ENCODE measurements around the gene GPRASP3.

The GPRASP3 gene

DNA sequence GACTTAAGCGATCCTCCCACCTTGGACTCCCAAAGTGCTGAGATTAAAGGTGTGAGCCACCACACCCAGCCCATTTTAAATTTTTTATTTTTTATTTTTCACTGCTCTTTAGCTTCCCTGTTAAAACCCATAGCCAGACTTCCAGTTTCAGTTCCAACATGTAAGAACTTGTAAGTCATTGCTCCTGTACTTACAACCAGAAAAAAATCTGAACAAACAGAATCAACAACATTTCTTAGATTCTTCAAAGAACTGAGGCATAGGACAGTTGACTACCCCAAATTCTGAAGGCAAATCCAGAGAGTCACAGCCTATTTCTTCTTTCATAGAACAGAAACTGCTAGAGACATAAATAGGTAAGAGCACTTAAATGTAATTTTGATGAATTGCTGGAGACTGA, 8.1 kb downstream of the GPRASP3 start:
- no peaks in the 10 kb centered on the region for H3K79me2 ChIP-seq (ENCODE audit: control insufficient read depth, low read length)
- H3K9me3 ChIP-seq (ENCODE audit: control insufficient read depth, insufficient read depth, low read length) = no peaks in the 10 kb centered on the region
- H3K9me2 ChIP-seq (replicated peaks; ENCODE audit: control insufficient read depth, low read length) = no peaks in the 10 kb centered on the region
- H3K27me3 ChIP-seq (ENCODE audit: control insufficient read depth, low read length) = no peaks in the 10 kb centered on the region
- H3K4me2 ChIP-seq (ENCODE audit: low read length) = no peak overlapping the region
- H3K36me3 ChIP-seq (ENCODE audit: control insufficient read depth, low read length) = no peaks in the 10 kb centered on the region
- H3K4me1 ChIP-seq (ENCODE audit: control insufficient read depth, low read length) = no peaks in the 10 kb centered on the region
- no peaks in the 10 kb centered on the region for H4K20me1 ChIP-seq (ENCODE audit: control insufficient read depth, insufficient read depth, low read depth, low read length)
- no peak overlapping the region for H3K27ac ChIP-seq (ENCODE audit: low read depth, low read length)
- TF ChIP-seq, protein P1, sequence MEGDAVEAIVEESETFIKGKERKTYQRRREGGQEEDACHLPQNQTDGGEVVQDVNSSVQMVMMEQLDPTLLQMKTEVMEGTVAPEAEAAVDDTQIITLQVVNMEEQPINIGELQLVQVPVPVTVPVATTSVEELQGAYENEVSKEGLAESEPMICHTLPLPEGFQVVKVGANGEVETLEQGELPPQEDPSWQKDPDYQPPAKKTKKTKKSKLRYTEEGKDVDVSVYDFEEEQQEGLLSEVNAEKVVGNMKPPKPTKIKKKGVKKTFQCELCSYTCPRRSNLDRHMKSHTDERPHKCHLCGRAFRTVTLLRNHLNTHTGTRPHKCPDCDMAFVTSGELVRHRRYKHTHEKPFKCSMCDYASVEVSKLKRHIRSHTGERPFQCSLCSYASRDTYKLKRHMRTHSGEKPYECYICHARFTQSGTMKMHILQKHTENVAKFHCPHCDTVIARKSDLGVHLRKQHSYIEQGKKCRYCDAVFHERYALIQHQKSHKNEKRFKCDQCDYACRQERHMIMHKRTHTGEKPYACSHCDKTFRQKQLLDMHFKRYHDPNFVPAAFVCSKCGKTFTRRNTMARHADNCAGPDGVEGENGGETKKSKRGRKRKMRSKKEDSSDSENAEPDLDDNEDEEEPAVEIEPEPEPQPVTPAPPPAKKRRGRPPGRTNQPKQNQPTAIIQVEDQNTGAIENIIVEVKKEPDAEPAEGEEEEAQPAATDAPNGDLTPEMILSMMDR (IDR thresholded peaks at IDR 0.05; ENCODE audit: low read depth, low read length, poor library complexity, severe bottlenecking) = no peak
- no peak for TF ChIP-seq EZH2phosphoT487 (IDR thresholded peaks at IDR 0.05; ENCODE audit: borderline replicate concordance, low read length)
- no peaks in the 10 kb centered on the region for H3F3A ChIP-seq (ENCODE audit: control insufficient read depth, insufficient read depth)
- H3K4me3 ChIP-seq (ENCODE audit: low read length) = no peak overlapping the region

DNA sequence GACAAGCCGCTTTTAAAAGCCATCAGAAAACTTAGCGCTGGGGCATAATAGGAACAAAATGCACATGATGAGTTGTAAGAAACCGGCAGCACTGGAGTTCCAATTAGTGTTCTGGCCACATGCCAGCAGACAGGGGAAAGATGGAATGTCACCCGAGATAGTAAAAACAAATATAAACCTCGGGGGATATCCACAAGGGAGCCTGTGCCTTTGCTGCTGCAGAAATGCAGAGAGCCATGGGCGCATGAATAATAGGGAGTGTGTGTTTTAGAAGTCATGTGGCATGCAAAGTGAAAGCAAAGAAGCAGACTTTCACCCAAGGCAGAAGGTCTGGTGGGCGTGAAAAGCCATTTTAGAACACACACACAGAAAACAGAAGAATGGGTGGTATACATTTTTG, 19.1 kb downstream of the GPRASP3 start:
- Histone ChIP-seq H4K20me1 (ENCODE audit: control insufficient read depth, insufficient read depth, low read depth, low read length) (no peaks in the 10 kb centered on the region), H3F3A (ENCODE audit: control insufficient read depth, insufficient read depth) (no peaks in the 10 kb centered on the region), H3K4me1 (ENCODE audit: control insufficient read depth, low read length) (no peaks in the 10 kb centered on the region), H3K79me2 (ENCODE audit: control insufficient read depth, low read length) (no peaks in the 10 kb centered on the region), H3K27me3 (ENCODE audit: control insufficient read depth, low read length) (no peaks in the 10 kb centered on the region), H3K4me2 (ENCODE audit: low read length) (no peak overlapping the region), H3K4me3 (ENCODE audit: low read length) (no peak overlapping the region), H3K27ac (ENCODE audit: low read depth, low read length) (no peak overlapping the region), H3K9me3 (ENCODE audit: control insufficient read depth, insufficient read depth, low read length) (no peaks in the 10 kb centered on the region), H3K9me2 (replicated peaks; ENCODE audit: control insufficient read depth, low read length) (no peaks in the 10 kb centered on the region), H3K36me3 (ENCODE audit: control insufficient read depth, low read length) (no peaks in the 10 kb centered on the region)
- TF ChIP-seq EZH2phosphoT487 (IDR thresholded peaks at IDR 0.05; ENCODE audit: borderline replicate concordance, low read length) = no peak
- TF ChIP-seq, protein P1 (IDR thresholded peaks at IDR 0.05; ENCODE audit: low read depth, low read length, poor library complexity, severe bottlenecking) = no peak

DNA sequence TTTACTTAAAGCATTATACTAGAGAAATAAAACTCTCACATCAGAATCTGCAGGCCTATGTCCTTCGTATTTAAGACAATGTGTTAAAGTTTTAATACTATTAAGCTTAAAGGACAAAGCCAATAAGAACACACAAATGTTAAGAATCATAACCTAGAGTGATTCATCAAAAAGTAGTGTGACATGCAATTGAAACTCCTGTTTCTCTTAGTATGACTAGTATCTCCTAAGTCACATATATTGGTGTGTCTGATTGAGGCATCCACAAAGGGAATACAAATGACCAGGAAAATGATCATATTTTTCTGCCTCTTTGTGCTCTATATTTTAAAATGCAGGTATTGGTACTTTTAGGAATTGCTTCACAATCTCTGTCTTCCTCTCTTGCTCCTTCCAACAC, 23.8 kb downstream of the GPRASP3 start:
- H3F3A ChIP-seq (ENCODE audit: control insufficient read depth, insufficient read depth) = no peaks in the 10 kb centered on the region
- H3K27me3 ChIP-seq (ENCODE audit: control insufficient read depth, low read length) = no peaks in the 10 kb centered on the region
- no peak overlapping the region for H3K27ac ChIP-seq (ENCODE audit: low read depth, low read length)
- H3K79me2 ChIP-seq (ENCODE audit: control insufficient read depth, low read length) = no peaks in the 10 kb centered on the region
- H4K20me1 ChIP-seq (ENCODE audit: control insufficient read depth, insufficient read depth, low read depth, low read length) = no peaks in the 10 kb centered on the region
- TF ChIP-seq, protein P1 (IDR thresholded peaks at IDR 0.05; ENCODE audit: low read depth, low read length, poor library complexity, severe bottlenecking) = no peak
- TF ChIP-seq EZH2phosphoT487 (IDR thresholded peaks at IDR 0.05; ENCODE audit: borderline replicate concordance, low read length) = no peak
- H3K4me2 ChIP-seq (ENCODE audit: low read length) = no peak overlapping the region
- H3K36me3 ChIP-seq (ENCODE audit: control insufficient read depth, low read length) = no peaks in the 10 kb centered on the region
- H3K4me1 ChIP-seq (ENCODE audit: control insufficient read depth, low read length) = no peaks in the 10 kb centered on the region
- H3K9me2 ChIP-seq (replicated peaks; ENCODE audit: control insufficient read depth, low read length) = no peaks in the 10 kb centered on the region
- H3K9me3 ChIP-seq (ENCODE audit: control insufficient read depth, insufficient read depth, low read length) = no peaks in the 10 kb centered on the region
- H3K4me3 ChIP-seq (ENCODE audit: low read length) = no peak overlapping the region

DNA sequence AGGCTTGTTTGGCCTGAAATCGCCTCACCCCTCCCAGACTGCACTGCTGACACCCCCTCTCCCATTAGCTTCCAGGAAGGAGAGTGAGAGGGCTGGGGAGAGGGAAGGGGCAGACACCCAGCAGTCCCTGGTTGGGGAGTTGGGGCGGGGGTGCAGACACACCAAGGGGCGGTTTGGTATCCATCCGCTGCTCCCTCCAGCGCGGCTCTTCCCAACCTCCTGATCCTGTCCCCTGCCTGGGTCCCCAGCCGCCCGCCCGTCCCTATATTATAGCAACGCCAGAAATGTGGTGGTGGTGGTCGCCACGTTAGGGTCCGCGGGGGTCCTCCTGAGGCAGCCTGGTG, 24.9 kb downstream of the GPRASP3 start:
- H3F3A ChIP-seq (ENCODE audit: control insufficient read depth, insufficient read depth) = no peaks in the 10 kb centered on the region
- no peaks in the 10 kb centered on the region for H3K36me3 ChIP-seq (ENCODE audit: control insufficient read depth, low read length)
- no peaks in the 10 kb centered on the region for H4K20me1 ChIP-seq (ENCODE audit: control insufficient read depth, insufficient read depth, low read depth, low read length)
- no peak overlapping the region for H3K4me2 ChIP-seq (ENCODE audit: low read length)
- H3K4me1 ChIP-seq (ENCODE audit: control insufficient read depth, low read length) = no peaks in the 10 kb centered on the region
- no peaks in the 10 kb centered on the region for H3K79me2 ChIP-seq (ENCODE audit: control insufficient read depth, low read length)
- TF ChIP-seq EZH2phosphoT487 (IDR thresholded peaks at IDR 0.05; ENCODE audit: borderline replicate concordance, low read length) = no peak
- TF ChIP-seq, protein P1 (IDR thresholded peaks at IDR 0.05; ENCODE audit: low read depth, low read length, poor library complexity, severe bottlenecking) = no peak
- H3K9me2 ChIP-seq (replicated peaks; ENCODE audit: control insufficient read depth, low read length) = no peaks in the 10 kb centered on the region
- H3K27me3 ChIP-seq (ENCODE audit: control insufficient read depth, low read length) = no peaks in the 10 kb centered on the region
- no peak overlapping the region for H3K4me3 ChIP-seq (ENCODE audit: low read length)
- H3K9me3 ChIP-seq (ENCODE audit: control insufficient read depth, insufficient read depth, low read length) = no peaks in the 10 kb centered on the region
- H3K27ac ChIP-seq (ENCODE audit: low read depth, low read length) = no peak overlapping the region
